SK-N-SH (cell line): ENCODE results near the gene GPC5. TPM values are rescaled to one million over a fixed set of nuclear protein-coding genes. Genes with fewer than 3 reads are reported as not detected.
A peak's percentile ranks its signal among the peaks of the same experiment; 100 is the strongest.

Experiments used
- CTCF ChIA-PET: fragments of 300-600, 350-600 bp; formaldehyde crosslinking; extraction: SDS; loops from one replicate; lab custom pipeline; 2021; lab: Yijun Ruan, JAX
- POLR2A ChIA-PET: fragments of 350-600 bp; sonication (Branson Sonifier 250); formaldehyde crosslinking; extraction: SDS; loops from one replicate; lab custom pipeline; 2020; ENCODE audit warnings: antibody characterized with exemption, inconsistent platforms; lab: Yijun Ruan, JAX
- DNase-seq: peaks from one replicate; pipeline ENCODE4 v3.0.0; 2012
- H2AFZ ChIP-seq: fragments of 200-600 bp; sonication (generic); 2 replicates; pipeline ENCODE4 v1.8.1; 2016; ENCODE audit warnings: antibody characterized with exemption, mild to moderate bottlenecking, low read depth
- H3F3A ChIP-seq: fragments of 200-600 bp; sonication (generic); replicated peaks from 2 replicates; pipeline ENCODE3; 2016; ENCODE audit warnings: antibody characterized with exemption, mild to moderate bottlenecking; ENCODE audit not compliant: insufficient read depth
- H3K27ac ChIP-seq, 2 experiments: fragments of 200-500 bp in 1 of 2; fragments of 200-600 bp in 1 of 2; sonication (Bioruptor generic) in 1 of 2; sonication (generic), shearing (Covaris generic) in 1 of 2; 2 replicates each; pipeline versions ENCODE4 v1.5.1 to v1.6.1; 2014 to 2016; ENCODE audit warnings: low read depth in 2 of 2, inconsistent platforms in 1 of 2, low read length in 1 of 2, mild to moderate bottlenecking in 1 of 2, mixed read lengths in 1 of 2
- H3K27me3 ChIP-seq: fragments of 200-600 bp; sonication (generic), shearing (Covaris generic); 2 replicates; pipeline ENCODE4 v1.6.1; 2016; ENCODE audit warnings: mixed run types; ENCODE audit not compliant: insufficient read depth
- H3K36me3 ChIP-seq, 2 experiments: fragments of 200-500 bp in 1 of 2; fragments of 200-600 bp in 1 of 2; sonication (Bioruptor generic) in 1 of 2; sonication (generic) in 1 of 2; replicated peaks in 1 of 2; 2 replicates each; pipeline versions ENCODE3 to v1.5.1; 2014 to 2016; ENCODE audit warnings: low read length in 1 of 2, mild to moderate bottlenecking in 1 of 2; ENCODE audit not compliant: insufficient read depth in 2 of 2, control insufficient read depth in 1 of 2
- H3K4me1 ChIP-seq, 2 experiments: fragments of 200-500 bp in 1 of 2; fragments of 200-600 bp in 1 of 2; sonication (Bioruptor generic) in 1 of 2; sonication (generic), shearing (Covaris generic) in 1 of 2; 2 replicates each; pipeline versions ENCODE4 v1.5.1 to v1.6.1; 2014 to 2016; ENCODE audit warnings: low read depth in 1 of 2, low read length in 1 of 2, mixed run types in 1 of 2; ENCODE audit not compliant: insufficient read depth in 2 of 2, control insufficient read depth in 1 of 2
- H3K4me2 ChIP-seq: fragments of 200-600 bp; sonication (generic), shearing (Covaris generic); 2 replicates; pipeline ENCODE4 v1.6.1; 2017; ENCODE audit warnings: mixed run types
- H3K4me3 ChIP-seq, 2 experiments: fragments of 200-500 bp in 1 of 2; fragments of 200-600 bp in 1 of 2; sonication (Bioruptor generic) in 1 of 2; sonication (generic), shearing (Covaris generic) in 1 of 2; 2 replicates each; pipeline versions ENCODE4 v1.5.1 to v1.8.1; 2014 to 2016; ENCODE audit warnings: low read depth in 2 of 2, inconsistent platforms in 1 of 2, low read length in 1 of 2, mild to moderate bottlenecking in 1 of 2, mixed read lengths in 1 of 2, moderate library complexity in 1 of 2
- H3K79me2 ChIP-seq: fragments of 200-600 bp; sonication (generic); 2 replicates; pipeline ENCODE4 v1.8.1; 2017; ENCODE audit warnings: mild to moderate bottlenecking; ENCODE audit not compliant: insufficient read depth
- H3K9ac ChIP-seq: fragments of 200-600 bp; sonication (generic); 2 replicates; pipeline ENCODE4 v1.6.1; 2017; ENCODE audit warnings: mixed run types
- H3K9me2 ChIP-seq: fragments of 200-600 bp; sonication (generic); 2 replicates; pipeline ENCODE4 v1.6.1; 2017; ENCODE audit warnings: mixed run types
- H3K9me3 ChIP-seq: fragments of 200-600 bp; sonication (generic); 2 replicates; pipeline ENCODE4 v1.6.1; 2017; ENCODE audit warnings: mixed run types, mild to moderate bottlenecking, moderate library complexity
- H4K20me1 ChIP-seq: fragments of 200-600 bp; sonication (generic); 2 replicates; pipeline ENCODE4 v1.6.1; 2017; ENCODE audit warnings: mild to moderate bottlenecking, mixed run types; ENCODE audit not compliant: insufficient read depth
- CHD2 ChIP-seq: fragments of 150-350 bp; IDR thresholded peaks from 2 replicates; pipeline ENCODE4 v1.6.1; 2018; ENCODE audit warnings: low read length; ENCODE audit not compliant: partially characterized antibody
- ELF1 ChIP-seq: IDR thresholded peaks from 2 replicates; pipeline ENCODE4 v1.4.0; 2012
- EZH2phosphoT487 ChIP-seq: fragments of 200-600 bp; sonication (generic); IDR thresholded peaks from 2 replicates; pipeline ENCODE4 v1.6.1; 2017; ENCODE audit warnings: low read depth, mixed run types, mild to moderate bottlenecking, antibody characterized with exemption, moderate library complexity, borderline replicate concordance
- FOSL2 ChIP-seq: IDR thresholded peaks from 2 replicates; pipeline ENCODE4 v1.4.0; 2012; ENCODE audit warnings: low read depth, mild to moderate bottlenecking, moderate library complexity, borderline replicate concordance
- FOXJ3 ChIP-seq: sonication (generic); formaldehyde crosslinking; IDR thresholded peaks from 2 replicates; pipeline ENCODE4 v1.5.1; 2020; ENCODE audit warnings: mild to moderate bottlenecking, missing genetic modification reagents
- FOXM1 ChIP-seq: IDR thresholded peaks from 2 replicates; pipeline ENCODE4 v1.4.0; 2012; ENCODE audit warnings: low read depth, mild to moderate bottlenecking
- GABPA ChIP-seq: IDR thresholded peaks from 2 replicates; pipeline ENCODE4 v1.4.0; 2012; ENCODE audit warnings: low read depth, mild to moderate bottlenecking
- GATA2 ChIP-seq: sonication (generic); formaldehyde crosslinking; IDR thresholded peaks from 2 replicates; pipeline ENCODE4 v1.5.0; 2020; ENCODE audit warnings: mild to moderate bottlenecking, missing genetic modification reagents
- JUND ChIP-seq: IDR thresholded peaks from 2 replicates; pipeline ENCODE4 v1.4.0; 2012
- MEF2A ChIP-seq: IDR thresholded peaks from 2 replicates; pipeline ENCODE4 v1.4.0; 2012; ENCODE audit warnings: low read depth, borderline replicate concordance
- NFIC ChIP-seq: IDR thresholded peaks from 2 replicates; pipeline ENCODE4 v1.4.0; 2012; ENCODE audit warnings: borderline replicate concordance
- NRF1 ChIP-seq: IDR thresholded peaks from 2 replicates; pipeline ENCODE4 v1.6.1; 2012; ENCODE audit warnings: low read depth, mild to moderate bottlenecking, low read length
- POLR2AphosphoS5 ChIP-seq: IDR thresholded peaks from 2 replicates; pipeline ENCODE4 v1.6.1; 2012; ENCODE audit warnings: low read depth, low read length
- RAD21 ChIP-seq: IDR thresholded peaks from 2 replicates; pipeline ENCODE4 v1.6.1; 2012; ENCODE audit warnings: mild to moderate bottlenecking, low read length
- RCOR1 ChIP-seq: fragments of 150-350 bp; IDR thresholded peaks from 2 replicates; pipeline ENCODE4 v1.6.1; 2017; ENCODE audit warnings: antibody characterized with exemption, low read length
- RFX5 ChIP-seq: IDR thresholded peaks from 2 replicates; pipeline ENCODE4 v1.6.1; 2012; ENCODE audit warnings: mild to moderate bottlenecking, improper control_type of control experiment, low read length
- RXRA ChIP-seq: IDR thresholded peaks from 2 replicates; pipeline ENCODE4 v1.4.0; 2012; ENCODE audit warnings: low read depth, mild to moderate bottlenecking, borderline replicate concordance
- SIN3A ChIP-seq: IDR thresholded peaks from 2 replicates; pipeline ENCODE4 v1.6.1; 2012; ENCODE audit warnings: low read depth, mild to moderate bottlenecking, low read length, moderate library complexity, borderline replicate concordance
- SMC3 ChIP-seq: IDR thresholded peaks from 2 replicates; pipeline ENCODE4 v1.6.1; 2012; ENCODE audit warnings: low read depth, low read length, improper control_type of control experiment
- TAF1 ChIP-seq: IDR thresholded peaks from 2 replicates; pipeline ENCODE4 v1.6.1; 2012; ENCODE audit warnings: low read depth, mild to moderate bottlenecking, low read length, moderate library complexity, borderline replicate concordance
- TCF12 ChIP-seq: IDR thresholded peaks from 2 replicates; pipeline ENCODE4 v1.4.0; 2012
- USF1 ChIP-seq: IDR thresholded peaks from 2 replicates; pipeline ENCODE4 v1.4.0; 2012; ENCODE audit warnings: low read depth, borderline replicate concordance
- USF2 ChIP-seq: fragments of 150-350 bp; IDR thresholded peaks from 2 replicates; pipeline ENCODE4 v1.6.1; 2017; ENCODE audit warnings: antibody characterized with exemption, low read length, low read depth, borderline replicate concordance
- YY1 ChIP-seq: IDR thresholded peaks from 2 replicates; pipeline ENCODE4 v1.4.0; 2012; ENCODE audit warnings: low read depth, mild to moderate bottlenecking
- WGBS: methylation state at CpG from one replicate; pipeline ENCODE4 v1.1.6; 2017; ENCODE audit warnings: low lambda C conversion rate; 5-methylcytosine and 5-hydroxymethylcytosine counted together
- polyA plus RNA-seq, 3 experiments: library from polyadenylated mRNA; depleted of rRNA; stranded (reverse); fragments of >200 nt; gene quantifications; 2 replicates each; pipeline ENCODE4 v1.2.3, GENCODE V29; 2012
- TF ChIP-seq, protein P1 (sequence below): IDR thresholded peaks from 2 replicates; pipeline ENCODE4 v1.4.0; 2012; ENCODE audit warnings: low read depth, borderline replicate concordance
- TF ChIP-seq, protein P2 (sequence below): IDR thresholded peaks from 2 replicates; pipeline ENCODE4; 2012
- TF ChIP-seq, protein P3 (sequence below): fragments of 200-600 bp; sonication (generic); IDR thresholded peaks from 2 replicates; pipeline ENCODE4 v1.6.1; 2017; ENCODE audit warnings: antibody characterized with exemption, mild to moderate bottlenecking, moderate library complexity
- TF ChIP-seq, protein P4 (sequence below): fragments of 150-350 bp; IDR thresholded peaks from 2 replicates; pipeline ENCODE4 v1.6.1; 2016; ENCODE audit warnings: mild to moderate bottlenecking, low read depth, low read length

The GPC5 gene
- polyA plus RNA-seq, 1 of the 3 experiments (the other 2 are of a cell fraction) = 0.03 TPM

DNA sequence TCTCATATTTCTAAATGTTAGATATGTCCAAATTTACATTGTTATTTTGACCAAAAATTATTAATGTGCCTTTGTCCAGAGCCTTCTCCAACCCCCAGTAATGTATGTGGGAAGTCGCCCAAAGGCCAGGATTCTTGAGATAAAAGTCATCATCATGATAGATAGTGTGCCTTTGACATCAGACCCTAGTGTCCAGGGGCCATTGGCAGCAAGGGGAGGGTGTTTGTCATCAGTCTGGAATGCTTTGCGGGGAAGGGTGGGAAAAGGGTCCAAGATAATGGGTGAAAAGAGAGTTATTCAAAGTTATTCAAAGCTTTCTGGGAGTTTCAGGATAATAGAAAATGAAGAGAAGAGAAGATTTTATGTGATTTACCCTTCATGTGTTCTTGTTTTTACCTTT is 918.6 kb downstream of the GPC5 start:
- Histone ChIP-seq H3K27ac (peak overlapping the region in 1 of 2 experiments; percentile 51; a peak in 2 of 4 replicates), H3K9me2 (no peaks in the 10 kb centered on the region), H4K20me1 (no peaks in the 10 kb centered on the region), H3K79me2 (no peaks in the 10 kb centered on the region), H3K36me3 (no peaks in the 10 kb centered on the region), H3F3A (no peaks in the 10 kb centered on the region), H3K9me3 (no peaks in the 10 kb centered on the region), H3K9ac (no peak overlapping the region), H3K4me3 (no peak overlapping the region), H3K4me1 (no peaks in the 10 kb centered on the region; a peak in 1 of 4 replicates), H3K27me3 (no peaks in the 10 kb centered on the region), H2AFZ (no peak overlapping the region), H3K4me2 (0 out of 2 replicates have a peak overlapping the region, but pooled peaks have one; percentile 29)
- POLR2A ChIA-PET = no interaction called here
- no peak for DNase-seq
- 33% methylated on average over 2 of the region's 2 CpGs for WGBS
- CTCF ChIA-PET = no interaction called here
- TF ChIP-seq, protein P1, sequence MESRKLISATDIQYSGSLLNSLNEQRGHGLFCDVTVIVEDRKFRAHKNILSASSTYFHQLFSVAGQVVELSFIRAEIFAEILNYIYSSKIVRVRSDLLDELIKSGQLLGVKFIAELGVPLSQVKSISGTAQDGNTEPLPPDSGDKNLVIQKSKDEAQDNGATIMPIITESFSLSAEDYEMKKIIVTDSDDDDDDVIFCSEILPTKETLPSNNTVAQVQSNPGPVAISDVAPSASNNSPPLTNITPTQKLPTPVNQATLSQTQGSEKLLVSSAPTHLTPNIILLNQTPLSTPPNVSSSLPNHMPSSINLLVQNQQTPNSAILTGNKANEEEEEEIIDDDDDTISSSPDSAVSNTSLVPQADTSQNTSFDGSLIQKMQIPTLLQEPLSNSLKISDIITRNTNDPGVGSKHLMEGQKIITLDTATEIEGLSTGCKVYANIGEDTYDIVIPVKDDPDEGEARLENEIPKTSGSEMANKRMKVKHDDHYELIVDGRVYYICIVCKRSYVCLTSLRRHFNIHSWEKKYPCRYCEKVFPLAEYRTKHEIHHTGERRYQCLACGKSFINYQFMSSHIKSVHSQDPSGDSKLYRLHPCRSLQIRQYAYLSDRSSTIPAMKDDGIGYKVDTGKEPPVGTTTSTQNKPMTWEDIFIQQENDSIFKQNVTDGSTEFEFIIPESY = no peak
- TF ChIP-seq MEF2A (no peak), NFIC (peak; percentile 77), TAF1 (no peak), TCF12 (peak; percentile 66), USF2 (no peak), FOXM1 (no peak), RXRA (peak; percentile 80), GATA2 (CRISPR knock-in tag) (no peak), USF1 (no peak), NRF1 (no peak), FOSL2 (peak; percentile 61), FOXJ3 (no peak), SIN3A (no peak), YY1 (no peak), CHD2 (no peak), JUND (peak; percentile 75), RCOR1 (no peak), ELF1 (no peak), GABPA (no peak), RFX5 (no peak), RAD21 (no peak), EZH2phosphoT487 (no peak), POLR2AphosphoS5 (no peak), SMC3 (no peak)
- TF ChIP-seq, protein P2, sequence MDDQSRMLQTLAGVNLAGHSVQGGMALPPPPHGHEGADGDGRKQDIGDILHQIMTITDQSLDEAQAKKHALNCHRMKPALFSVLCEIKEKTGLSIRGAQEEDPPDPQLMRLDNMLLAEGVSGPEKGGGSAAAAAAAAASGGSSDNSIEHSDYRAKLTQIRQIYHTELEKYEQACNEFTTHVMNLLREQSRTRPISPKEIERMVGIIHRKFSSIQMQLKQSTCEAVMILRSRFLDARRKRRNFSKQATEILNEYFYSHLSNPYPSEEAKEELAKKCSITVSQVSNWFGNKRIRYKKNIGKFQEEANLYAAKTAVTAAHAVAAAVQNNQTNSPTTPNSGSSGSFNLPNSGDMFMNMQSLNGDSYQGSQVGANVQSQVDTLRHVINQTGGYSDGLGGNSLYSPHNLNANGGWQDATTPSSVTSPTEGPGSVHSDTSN = peak; percentile 87
- TF ChIP-seq, protein P3, sequence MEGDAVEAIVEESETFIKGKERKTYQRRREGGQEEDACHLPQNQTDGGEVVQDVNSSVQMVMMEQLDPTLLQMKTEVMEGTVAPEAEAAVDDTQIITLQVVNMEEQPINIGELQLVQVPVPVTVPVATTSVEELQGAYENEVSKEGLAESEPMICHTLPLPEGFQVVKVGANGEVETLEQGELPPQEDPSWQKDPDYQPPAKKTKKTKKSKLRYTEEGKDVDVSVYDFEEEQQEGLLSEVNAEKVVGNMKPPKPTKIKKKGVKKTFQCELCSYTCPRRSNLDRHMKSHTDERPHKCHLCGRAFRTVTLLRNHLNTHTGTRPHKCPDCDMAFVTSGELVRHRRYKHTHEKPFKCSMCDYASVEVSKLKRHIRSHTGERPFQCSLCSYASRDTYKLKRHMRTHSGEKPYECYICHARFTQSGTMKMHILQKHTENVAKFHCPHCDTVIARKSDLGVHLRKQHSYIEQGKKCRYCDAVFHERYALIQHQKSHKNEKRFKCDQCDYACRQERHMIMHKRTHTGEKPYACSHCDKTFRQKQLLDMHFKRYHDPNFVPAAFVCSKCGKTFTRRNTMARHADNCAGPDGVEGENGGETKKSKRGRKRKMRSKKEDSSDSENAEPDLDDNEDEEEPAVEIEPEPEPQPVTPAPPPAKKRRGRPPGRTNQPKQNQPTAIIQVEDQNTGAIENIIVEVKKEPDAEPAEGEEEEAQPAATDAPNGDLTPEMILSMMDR = no peak
- TF ChIP-seq, protein P4, sequence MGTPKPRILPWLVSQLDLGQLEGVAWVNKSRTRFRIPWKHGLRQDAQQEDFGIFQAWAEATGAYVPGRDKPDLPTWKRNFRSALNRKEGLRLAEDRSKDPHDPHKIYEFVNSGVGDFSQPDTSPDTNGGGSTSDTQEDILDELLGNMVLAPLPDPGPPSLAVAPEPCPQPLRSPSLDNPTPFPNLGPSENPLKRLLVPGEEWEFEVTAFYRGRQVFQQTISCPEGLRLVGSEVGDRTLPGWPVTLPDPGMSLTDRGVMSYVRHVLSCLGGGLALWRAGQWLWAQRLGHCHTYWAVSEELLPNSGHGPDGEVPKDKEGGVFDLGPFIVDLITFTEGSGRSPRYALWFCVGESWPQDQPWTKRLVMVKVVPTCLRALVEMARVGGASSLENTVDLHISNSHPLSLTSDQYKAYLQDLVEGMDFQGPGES = no peak
